IMR-90 (cell line): Measurements from ENCODE around the gene KCNJ16. TPM values are rescaled to one million over a fixed set of nuclear protein-coding genes. Genes with fewer than 3 reads are reported as not detected.

Experiments
- ATAC-seq: fragments of 200-7000 bp; cut with Tn5 transposase; 2 replicates; pipeline ENCODE4 v1.9.1; 2020; ENCODE audit warnings: low read depth, mild to moderate bottlenecking, moderate library complexity
- BruUV-seq: library from RNA; stranded (reverse); fragments of 400-500 nt; replicated peaks from 2 replicates; lab custom pipeline; 2021; lab: Mats Ljungman, UMichigan
- CTCF ChIA-PET: fragments of 300-600 bp; formaldehyde crosslinking; extraction: SDS; loops from one replicate; lab custom pipeline; 2021; ENCODE audit warnings: antibody characterized with exemption; lab: Yijun Ruan, JAX
- POLR2A ChIA-PET: fragments of 300-600 bp; sonication (Branson Sonifier 250); formaldehyde crosslinking; loops from one replicate; lab custom pipeline; 2022; ENCODE audit warnings: antibody characterized with exemption; ENCODE audit not compliant: unreplicated experiment; lab: Charles Lee
- DNase-seq: peaks from one replicate; pipeline ENCODE4 v3.0.0; 2013
- H2AFZ ChIP-seq: replicated peaks from 2 replicates; pipeline ENCODE3; 2013; ENCODE audit warnings: low read length, mild to moderate bottlenecking; ENCODE audit not compliant: poor library complexity
- H2AK5ac ChIP-seq: 2 replicates; pipeline ENCODE4 v1.6.1; 2013; ENCODE audit warnings: low read depth, low read length, inconsistent platforms
- H2AK9ac ChIP-seq: replicated peaks from 2 replicates; pipeline ENCODE3; 2013; ENCODE audit warnings: mild to moderate bottlenecking, low read depth, low read length, moderate library complexity; ENCODE audit not compliant: poor library complexity
- H2BK120ac ChIP-seq: 2 replicates; pipeline ENCODE4 v1.6.1; 2013; ENCODE audit warnings: low read depth, low read length, inconsistent platforms
- H2BK15ac ChIP-seq: 3 replicates; pipeline ENCODE4 v1.6.1; 2013; ENCODE audit warnings: low read depth, low read length, inconsistent platforms
- H2BK20ac ChIP-seq: 2 replicates; pipeline ENCODE4 v1.6.1; 2013; ENCODE audit warnings: low read depth, mild to moderate bottlenecking, inconsistent platforms, low read length, moderate library complexity
- H2BK5ac ChIP-seq: 2 replicates; pipeline ENCODE4 v1.6.1; 2013; ENCODE audit warnings: mild to moderate bottlenecking, low read depth, low read length, inconsistent platforms; ENCODE audit not compliant: poor library complexity, severe bottlenecking
- H3K14ac ChIP-seq: replicated peaks from 2 replicates; pipeline ENCODE4 v1.6.1; 2013; ENCODE audit warnings: low read depth, low read length, inconsistent platforms
- H3K18ac ChIP-seq: 2 replicates; pipeline ENCODE4 v1.6.1; 2013; ENCODE audit warnings: low read depth, low read length, control low read depth
- H3K23ac ChIP-seq: 2 replicates; pipeline ENCODE4 v1.6.1; 2013; ENCODE audit warnings: low read depth, low read length, inconsistent platforms
- H3K27ac ChIP-seq: 2 replicates; pipeline ENCODE4 v1.5.1; 2013; ENCODE audit warnings: mild to moderate bottlenecking, control low read depth, low read length; ENCODE audit not compliant: insufficient read depth
- H3K27me3 ChIP-seq: 2 replicates; pipeline ENCODE4 v1.6.1; 2013; ENCODE audit warnings: low read length; ENCODE audit not compliant: control insufficient read depth, insufficient read depth
- H3K36me3 ChIP-seq: 2 replicates; pipeline ENCODE4 v1.6.1; 2013; ENCODE audit warnings: low read length, mixed read lengths; ENCODE audit not compliant: control insufficient read depth, insufficient read depth
- H3K4ac ChIP-seq: 2 replicates; pipeline ENCODE4 v1.6.1; 2013; ENCODE audit warnings: low read depth, low read length, inconsistent platforms
- H3K4me1 ChIP-seq: 2 replicates; pipeline ENCODE4 v1.6.1; 2013; ENCODE audit warnings: low read length, mixed read lengths; ENCODE audit not compliant: control insufficient read depth, insufficient read depth
- H3K4me2 ChIP-seq: 2 replicates; pipeline ENCODE4 v1.6.1; 2013; ENCODE audit warnings: low read depth, mild to moderate bottlenecking, control low read depth, low read length, moderate library complexity
- H3K4me3 ChIP-seq: 2 replicates; pipeline ENCODE4 v1.5.1; 2013; ENCODE audit warnings: low read depth, mild to moderate bottlenecking, control low read depth, low read length, moderate library complexity; ENCODE audit not compliant: insufficient read depth
- H3K56ac ChIP-seq: 2 replicates; pipeline ENCODE4 v1.6.1; 2013; ENCODE audit warnings: low read length, inconsistent platforms; ENCODE audit not compliant: insufficient read depth; ENCODE audit errors: extremely low read depth
- H3K79me1 ChIP-seq, 2 experiments: 2 replicates each; pipeline ENCODE4 v1.6.1; 2013; ENCODE audit warnings: low read length in 2 of 2, inconsistent platforms in 1 of 2, low read depth in 1 of 2
- H3K9ac ChIP-seq: 2 replicates; pipeline ENCODE4 v1.6.1; 2013; ENCODE audit warnings: low read depth, low read length, control low read depth
- H3K9me1 ChIP-seq: 2 replicates; pipeline ENCODE4 v1.6.1; 2013; ENCODE audit warnings: low read length, inconsistent platforms; ENCODE audit not compliant: insufficient read depth
- H3K9me3 ChIP-seq: 2 replicates; pipeline ENCODE4 v1.6.1; 2013; ENCODE audit warnings: low read length; ENCODE audit not compliant: control insufficient read depth, insufficient read depth
- H4K20me1 ChIP-seq: 2 replicates; pipeline ENCODE4 v1.6.1; 2013; ENCODE audit warnings: low read length, inconsistent platforms; ENCODE audit not compliant: insufficient read depth
- H4K5ac ChIP-seq: 2 replicates; pipeline ENCODE4 v1.6.1; 2013; ENCODE audit warnings: mild to moderate bottlenecking, low read depth, low read length, control low read depth
- H4K8ac ChIP-seq, 2 experiments: 2 replicates each; pipeline ENCODE4 v1.6.1; 2013; ENCODE audit warnings: low read depth in 2 of 2, low read length in 2 of 2, control low read depth in 1 of 2, inconsistent platforms in 1 of 2
- H4K91ac ChIP-seq: 2 replicates; pipeline ENCODE4 v1.6.1; 2013; ENCODE audit warnings: low read depth, low read length, inconsistent platforms; ENCODE audit not compliant: insufficient read depth
- BHLHE40 ChIP-seq: fragments of 150-350 bp; IDR thresholded peaks from 2 replicates; pipeline ENCODE4 v1.6.1; 2016; ENCODE audit warnings: mild to moderate bottlenecking, low read depth, low read length
- ELK1 ChIP-seq: fragments of 150-350 bp; IDR thresholded peaks from 2 replicates; pipeline ENCODE4 v1.6.1; 2016; ENCODE audit warnings: low read depth, mild to moderate bottlenecking, low read length, moderate library complexity, borderline replicate concordance
- FOS ChIP-seq: fragments of 150-350 bp; IDR thresholded peaks from 2 replicates; pipeline ENCODE4 v1.6.1; 2016; ENCODE audit warnings: low read depth, low read length
- MAZ ChIP-seq: IDR thresholded peaks from 2 replicates; pipeline ENCODE4 v1.6.1; 2012; ENCODE audit warnings: low read depth, mild to moderate bottlenecking, low read length, improper control_type of control experiment, moderate library complexity, borderline replicate concordance
- RFX5 ChIP-seq: IDR thresholded peaks from 2 replicates; pipeline ENCODE4 v1.8.0; 2012; ENCODE audit warnings: low read depth, mild to moderate bottlenecking, low read length, moderate library complexity
- WGBS, 2 experiments: methylation state at CpG; one replicate each; pipeline versions ENCODE4 v1.1.5 to v1.1.7; 2013; ENCODE audit warnings: missing lambda C conversion rate in 2 of 2; ENCODE audit not compliant: insufficient read length in 1 of 2; ENCODE audit errors: extremely low coverage in 2 of 2; 5-methylcytosine and 5-hydroxymethylcytosine counted together
- dilution Hi-C: fragments of 300-500 bp; cut with HindIII; formaldehyde crosslinking; loops from one replicate; pipeline ENCODE4 v1.14.3; 2018; ENCODE audit warnings: low sequenced_read_pairs; ENCODE audit not compliant: unreplicated experiment
- in situ Hi-C: fragments of 300-500 bp; cut with MboI; formaldehyde crosslinking; loops from 3 replicates; pipeline ENCODE4 v1.14.3; 2019; ENCODE audit warnings: low sequenced_read_pairs, inconsistent platforms, mixed read lengths
- intact Hi-C: fragments of 100-400 bp; cut with micrococcal nuclease; formaldehyde crosslinking; loops from 2 replicates; pipeline ENCODE4 v1.10.0; 2022
- polyA plus RNA-seq, 3 experiments: library from polyadenylated mRNA; depleted of rRNA; stranded (reverse); fragments of >200 nt; gene quantifications; 2 replicates each; pipeline ENCODE4 v1.2.3, GENCODE V29; 2012; ENCODE audit warnings: low replicate concordance in 1 of 3
- total RNA-seq: library from RNA; depleted of rRNA; stranded (reverse); fragments of >200 nt; gene quantifications from 2 replicates; pipeline ENCODE4 v1.2.3, GENCODE V29; 2012
- TF ChIP-seq, protein P1 (sequence below): conservative IDR thresholded peaks from 2 replicates; pipeline ENCODE4 v1.5.1; 2012; ENCODE audit warnings: mild to moderate bottlenecking, low read depth, low read length, improper control_type of control experiment

The KCNJ16 gene
- total and polyA plus RNA-seq, 2 of the 4 experiments (the other 2 are of a cell fraction): not detected

DNA sequence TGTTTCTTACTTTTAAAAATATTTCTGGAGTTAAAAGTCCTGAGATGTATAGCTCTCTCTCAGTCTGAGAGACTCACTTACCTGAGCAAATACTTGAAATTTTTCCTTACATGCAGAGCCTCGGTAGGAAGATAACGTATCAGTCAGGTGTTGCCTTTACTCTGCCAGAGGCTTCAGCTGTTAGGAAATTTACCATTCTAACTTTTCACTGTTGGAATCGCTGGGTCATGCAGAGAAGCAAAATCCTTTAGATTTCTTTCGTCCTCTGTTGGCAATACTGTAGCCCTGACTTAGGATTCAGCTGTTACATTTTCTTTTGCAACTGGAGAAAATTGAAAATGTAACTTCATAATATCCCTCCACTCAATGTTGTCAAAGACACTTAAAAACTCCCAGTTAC is 20.0 kb upstream of the KCNJ16 start (continued):
- TF ChIP-seq FOS: no peak
- TF ChIP-seq RFX5: no peak
- TF ChIP-seq ELK1: no peak

- Histone ChIP-seq H3K27ac (no peak overlapping the region), H2AK9ac (no peak overlapping the region), H3K27me3 (no peaks in the 10 kb centered on the region), H3K79me1 (no peaks in the 10 kb centered on the region), H4K91ac (no peak overlapping the region), H2BK5ac (no peak overlapping the region), H3K56ac (no peak overlapping the region), H3K4ac (no peak overlapping the region), H3K4me1 (no peaks in the 10 kb centered on the region), H3K14ac (no peak overlapping the region), H4K20me1 (no peaks in the 10 kb centered on the region), H3K9me3 (no peaks in the 10 kb centered on the region), H4K5ac (no peak overlapping the region), H2BK120ac (no peak overlapping the region), H3K18ac (no peak overlapping the region), H3K9me1 (no peaks in the 10 kb centered on the region), H4K8ac (no peak overlapping the region), H3K9ac (no peak overlapping the region), H2AK5ac (no peak overlapping the region), H3K36me3 (no peaks in the 10 kb centered on the region), H3K23ac (no peak overlapping the region), H2AFZ (no peak overlapping the region), H3K4me3 (no peak overlapping the region), H2BK20ac (no peak overlapping the region), H3K4me2 (no peak overlapping the region), H2BK15ac (no peak overlapping the region)
- ATAC-seq (no peak), DNase-seq (no peak)
- ChIA-PET POLR2A (no interaction called here), CTCF (no interaction called here)
- no TSS peak for BruUV-seq
- dilution Hi-C loops: no loop called here
- intact Hi-C loops: no loop called here
- in situ Hi-C loops: no loop called here
- 100% methylated on average over 1 of the region's 4 CpGs; no CpG with 5 or more reads in 1 of the 2 experiments for WGBS, 2 experiments
- no peak for TF ChIP-seq RFX5
- TF ChIP-seq, protein P1, sequence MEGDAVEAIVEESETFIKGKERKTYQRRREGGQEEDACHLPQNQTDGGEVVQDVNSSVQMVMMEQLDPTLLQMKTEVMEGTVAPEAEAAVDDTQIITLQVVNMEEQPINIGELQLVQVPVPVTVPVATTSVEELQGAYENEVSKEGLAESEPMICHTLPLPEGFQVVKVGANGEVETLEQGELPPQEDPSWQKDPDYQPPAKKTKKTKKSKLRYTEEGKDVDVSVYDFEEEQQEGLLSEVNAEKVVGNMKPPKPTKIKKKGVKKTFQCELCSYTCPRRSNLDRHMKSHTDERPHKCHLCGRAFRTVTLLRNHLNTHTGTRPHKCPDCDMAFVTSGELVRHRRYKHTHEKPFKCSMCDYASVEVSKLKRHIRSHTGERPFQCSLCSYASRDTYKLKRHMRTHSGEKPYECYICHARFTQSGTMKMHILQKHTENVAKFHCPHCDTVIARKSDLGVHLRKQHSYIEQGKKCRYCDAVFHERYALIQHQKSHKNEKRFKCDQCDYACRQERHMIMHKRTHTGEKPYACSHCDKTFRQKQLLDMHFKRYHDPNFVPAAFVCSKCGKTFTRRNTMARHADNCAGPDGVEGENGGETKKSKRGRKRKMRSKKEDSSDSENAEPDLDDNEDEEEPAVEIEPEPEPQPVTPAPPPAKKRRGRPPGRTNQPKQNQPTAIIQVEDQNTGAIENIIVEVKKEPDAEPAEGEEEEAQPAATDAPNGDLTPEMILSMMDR: no peak
- TF ChIP-seq FOS: no peak
- no peak for TF ChIP-seq BHLHE40
- no peak for TF ChIP-seq MAZ
These were observed 16.0 kb upstream of the KCNJ16 start for GRCh38 chr17:70059071-70059470.
